ENCODE measurements around the gene NCLN.

Gene NCLN

DNA sequence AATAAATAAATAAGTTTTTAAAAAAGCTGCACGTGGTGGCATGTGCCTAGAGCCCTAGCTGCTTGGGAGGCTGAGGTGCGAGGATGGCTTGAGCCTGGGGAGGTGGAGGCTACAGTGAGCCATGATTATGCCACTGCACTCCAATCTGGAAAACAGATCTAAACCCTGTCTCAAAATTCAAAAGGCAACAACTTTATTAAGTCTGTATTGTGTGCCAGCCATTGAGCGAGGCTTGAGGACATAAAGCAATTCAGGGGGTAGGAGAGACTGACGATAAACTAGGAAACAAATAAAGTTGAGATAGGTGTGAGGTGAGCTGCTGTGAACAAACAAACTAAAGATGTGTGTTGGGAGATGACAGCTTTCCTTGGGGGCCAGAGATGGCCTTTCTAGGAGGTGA lies 47.4 kb downstream of the NCLN start:
- TF ChIP-seq CEBPB (IDR thresholded peaks at IDR 0.05) (no peak), EP300 (IDR thresholded peaks at IDR 0.05; ENCODE audit: borderline replicate concordance) (no peak), TEAD4 (IDR thresholded peaks at IDR 0.05) (no peak), TCF12 (IDR thresholded peaks at IDR 0.05; ENCODE audit: low read depth) (no peak), CREB1 (IDR thresholded peaks at IDR 0.05; ENCODE audit: low read depth) (no peak), YY1 (IDR thresholded peaks at IDR 0.05; ENCODE audit: low read depth) (no peak), ZBTB7A (IDR thresholded peaks at IDR 0.05; ENCODE audit: low read depth) (no peak), EGR1 (IDR thresholded peaks at IDR 0.05) (no peak), RAD21 (IDR thresholded peaks at IDR 0.05; ENCODE audit: low read depth) (no peak), TAF1 (IDR thresholded peaks at IDR 0.05; ENCODE audit: low read depth) (no peak), FOXM1 (IDR thresholded peaks at IDR 0.05; ENCODE audit: borderline replicate concordance, low read depth) (no peak), NFIC (IDR thresholded peaks at IDR 0.05) (no peak)
- TF ChIP-seq, protein P1, sequence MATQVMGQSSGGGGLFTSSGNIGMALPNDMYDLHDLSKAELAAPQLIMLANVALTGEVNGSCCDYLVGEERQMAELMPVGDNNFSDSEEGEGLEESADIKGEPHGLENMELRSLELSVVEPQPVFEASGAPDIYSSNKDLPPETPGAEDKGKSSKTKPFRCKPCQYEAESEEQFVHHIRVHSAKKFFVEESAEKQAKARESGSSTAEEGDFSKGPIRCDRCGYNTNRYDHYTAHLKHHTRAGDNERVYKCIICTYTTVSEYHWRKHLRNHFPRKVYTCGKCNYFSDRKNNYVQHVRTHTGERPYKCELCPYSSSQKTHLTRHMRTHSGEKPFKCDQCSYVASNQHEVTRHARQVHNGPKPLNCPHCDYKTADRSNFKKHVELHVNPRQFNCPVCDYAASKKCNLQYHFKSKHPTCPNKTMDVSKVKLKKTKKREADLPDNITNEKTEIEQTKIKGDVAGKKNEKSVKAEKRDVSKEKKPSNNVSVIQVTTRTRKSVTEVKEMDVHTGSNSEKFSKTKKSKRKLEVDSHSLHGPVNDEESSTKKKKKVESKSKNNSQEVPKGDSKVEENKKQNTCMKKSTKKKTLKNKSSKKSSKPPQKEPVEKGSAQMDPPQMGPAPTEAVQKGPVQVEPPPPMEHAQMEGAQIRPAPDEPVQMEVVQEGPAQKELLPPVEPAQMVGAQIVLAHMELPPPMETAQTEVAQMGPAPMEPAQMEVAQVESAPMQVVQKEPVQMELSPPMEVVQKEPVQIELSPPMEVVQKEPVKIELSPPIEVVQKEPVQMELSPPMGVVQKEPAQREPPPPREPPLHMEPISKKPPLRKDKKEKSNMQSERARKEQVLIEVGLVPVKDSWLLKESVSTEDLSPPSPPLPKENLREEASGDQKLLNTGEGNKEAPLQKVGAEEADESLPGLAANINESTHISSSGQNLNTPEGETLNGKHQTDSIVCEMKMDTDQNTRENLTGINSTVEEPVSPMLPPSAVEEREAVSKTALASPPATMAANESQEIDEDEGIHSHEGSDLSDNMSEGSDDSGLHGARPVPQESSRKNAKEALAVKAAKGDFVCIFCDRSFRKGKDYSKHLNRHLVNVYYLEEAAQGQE (IDR thresholded peaks at IDR 0.05; ENCODE audit: low read depth), result no peak
- TF ChIP-seq, protein P2, sequence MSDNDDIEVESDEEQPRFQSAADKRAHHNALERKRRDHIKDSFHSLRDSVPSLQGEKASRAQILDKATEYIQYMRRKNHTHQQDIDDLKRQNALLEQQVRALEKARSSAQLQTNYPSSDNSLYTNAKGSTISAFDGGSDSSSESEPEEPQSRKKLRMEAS (IDR thresholded peaks at IDR 0.05), result no peak
- TF ChIP-seq, protein P3, sequence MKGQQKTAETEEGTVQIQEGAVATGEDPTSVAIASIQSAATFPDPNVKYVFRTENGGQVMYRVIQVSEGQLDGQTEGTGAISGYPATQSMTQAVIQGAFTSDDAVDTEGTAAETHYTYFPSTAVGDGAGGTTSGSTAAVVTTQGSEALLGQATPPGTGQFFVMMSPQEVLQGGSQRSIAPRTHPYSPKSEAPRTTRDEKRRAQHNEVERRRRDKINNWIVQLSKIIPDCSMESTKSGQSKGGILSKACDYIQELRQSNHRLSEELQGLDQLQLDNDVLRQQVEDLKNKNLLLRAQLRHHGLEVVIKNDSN (IDR thresholded peaks at IDR 0.05), result no peak

DNA sequence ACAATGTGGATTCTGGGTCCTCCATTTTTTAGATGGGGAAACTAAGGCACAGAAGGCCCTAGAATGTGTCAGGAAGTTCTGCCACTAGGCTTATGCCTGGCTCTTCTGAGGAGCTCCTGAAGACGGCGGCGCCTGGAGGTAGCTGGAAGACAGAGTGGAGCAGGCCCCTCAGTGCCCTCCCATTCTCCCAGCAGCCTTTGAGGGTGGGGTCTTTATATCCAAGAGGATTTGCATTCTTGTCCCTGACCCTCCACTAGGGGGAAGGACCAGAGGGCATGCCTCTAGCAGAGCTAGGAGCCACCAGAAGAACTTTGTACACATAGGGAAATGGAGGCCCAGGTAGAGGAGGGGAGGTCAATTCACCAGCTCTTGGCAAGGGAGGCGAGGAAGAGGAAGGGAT lies 48.1 kb downstream of the NCLN start:
- TF ChIP-seq CREB1 (IDR thresholded peaks at IDR 0.05; ENCODE audit: low read depth) (no peak), TEAD4 (IDR thresholded peaks at IDR 0.05) (no peak), FOXM1 (IDR thresholded peaks at IDR 0.05; ENCODE audit: borderline replicate concordance, low read depth) (no peak), EGR1 (IDR thresholded peaks at IDR 0.05) (no peak), RAD21 (IDR thresholded peaks at IDR 0.05; ENCODE audit: low read depth) (no peak), NFIC (IDR thresholded peaks at IDR 0.05) (no peak), CEBPB (IDR thresholded peaks at IDR 0.05) (no peak), TCF12 (IDR thresholded peaks at IDR 0.05; ENCODE audit: low read depth) (no peak), TAF1 (IDR thresholded peaks at IDR 0.05; ENCODE audit: low read depth) (no peak), EP300 (IDR thresholded peaks at IDR 0.05; ENCODE audit: borderline replicate concordance) (no peak), YY1 (IDR thresholded peaks at IDR 0.05; ENCODE audit: low read depth) (no peak), ZBTB7A (IDR thresholded peaks at IDR 0.05; ENCODE audit: low read depth) (no peak)
- TF ChIP-seq, protein P3 (IDR thresholded peaks at IDR 0.05), result no peak
- TF ChIP-seq, protein P2 (IDR thresholded peaks at IDR 0.05), result no peak
- TF ChIP-seq, protein P1 (IDR thresholded peaks at IDR 0.05; ENCODE audit: low read depth), result no peak

DNA sequence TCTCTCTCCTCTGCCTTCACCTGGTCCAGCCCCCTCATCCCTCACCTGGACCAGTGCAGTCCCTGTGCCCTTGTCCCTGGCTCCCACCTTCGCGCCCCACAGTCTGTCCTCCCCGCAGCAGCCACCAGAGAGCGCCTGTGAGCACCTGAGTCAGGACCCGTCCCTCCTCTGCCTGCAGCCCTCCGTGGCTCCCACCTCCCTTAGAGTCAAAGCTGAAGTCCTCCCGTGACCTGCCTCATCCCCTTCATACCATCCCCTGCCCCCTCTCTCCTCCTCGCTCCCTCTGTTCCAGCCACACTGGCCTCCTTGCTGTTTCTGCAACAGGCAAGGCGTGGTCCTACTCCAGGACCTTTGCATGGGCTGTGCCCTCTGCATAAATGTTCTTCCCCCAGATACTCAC lies 49.1 kb downstream of the NCLN start:
- TF ChIP-seq EP300 (IDR thresholded peaks at IDR 0.05; ENCODE audit: borderline replicate concordance) (no peak), NFIC (IDR thresholded peaks at IDR 0.05) (no peak), TEAD4 (IDR thresholded peaks at IDR 0.05) (no peak), TCF12 (IDR thresholded peaks at IDR 0.05; ENCODE audit: low read depth) (no peak), ZBTB7A (IDR thresholded peaks at IDR 0.05; ENCODE audit: low read depth) (no peak), TAF1 (IDR thresholded peaks at IDR 0.05; ENCODE audit: low read depth) (no peak), FOXM1 (IDR thresholded peaks at IDR 0.05; ENCODE audit: borderline replicate concordance, low read depth) (no peak), YY1 (IDR thresholded peaks at IDR 0.05; ENCODE audit: low read depth) (no peak), RAD21 (IDR thresholded peaks at IDR 0.05; ENCODE audit: low read depth) (no peak; the same call in 1 of the 2 replicates), EGR1 (IDR thresholded peaks at IDR 0.05) (no peak), CREB1 (IDR thresholded peaks at IDR 0.05; ENCODE audit: low read depth) (no peak), CEBPB (IDR thresholded peaks at IDR 0.05) (no peak)
- TF ChIP-seq, protein P2 (IDR thresholded peaks at IDR 0.05), result no peak
- TF ChIP-seq, protein P1 (IDR thresholded peaks at IDR 0.05; ENCODE audit: low read depth), result no peak
- TF ChIP-seq, protein P3 (IDR thresholded peaks at IDR 0.05), result no peak

All from Ishikawa (cell line).